Measurements from ENCODE around the gene LRRC74B. TPM values are rescaled to one million over a fixed set of nuclear protein-coding genes. Genes with fewer than 3 reads are reported as not detected.

The LRRC74B gene
- total and polyA plus RNA-seq, 2 experiments from 2014 or later, result not detected

- TF ChIP-seq, protein P1, sequence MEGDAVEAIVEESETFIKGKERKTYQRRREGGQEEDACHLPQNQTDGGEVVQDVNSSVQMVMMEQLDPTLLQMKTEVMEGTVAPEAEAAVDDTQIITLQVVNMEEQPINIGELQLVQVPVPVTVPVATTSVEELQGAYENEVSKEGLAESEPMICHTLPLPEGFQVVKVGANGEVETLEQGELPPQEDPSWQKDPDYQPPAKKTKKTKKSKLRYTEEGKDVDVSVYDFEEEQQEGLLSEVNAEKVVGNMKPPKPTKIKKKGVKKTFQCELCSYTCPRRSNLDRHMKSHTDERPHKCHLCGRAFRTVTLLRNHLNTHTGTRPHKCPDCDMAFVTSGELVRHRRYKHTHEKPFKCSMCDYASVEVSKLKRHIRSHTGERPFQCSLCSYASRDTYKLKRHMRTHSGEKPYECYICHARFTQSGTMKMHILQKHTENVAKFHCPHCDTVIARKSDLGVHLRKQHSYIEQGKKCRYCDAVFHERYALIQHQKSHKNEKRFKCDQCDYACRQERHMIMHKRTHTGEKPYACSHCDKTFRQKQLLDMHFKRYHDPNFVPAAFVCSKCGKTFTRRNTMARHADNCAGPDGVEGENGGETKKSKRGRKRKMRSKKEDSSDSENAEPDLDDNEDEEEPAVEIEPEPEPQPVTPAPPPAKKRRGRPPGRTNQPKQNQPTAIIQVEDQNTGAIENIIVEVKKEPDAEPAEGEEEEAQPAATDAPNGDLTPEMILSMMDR (conservative IDR thresholded peaks at IDR 0.05; ENCODE audit: low read depth in 2 of 2), result peak; percentile 38 to 53; a peak in 3 of 4 replicates
- TF ChIP-seq ZNF331 (CRISPR knock-in tag; IDR thresholded peaks at IDR 0.05; ENCODE audit: low read depth), result no peak
- Mint-ChIP-seq H3K27ac (no peak overlapping the region), H3K4me1 (0 out of 3 replicates have a peak, but pooled peaks cover 4% of the 10 kb centered on the region), H3K36me3 (ENCODE audit: low read depth) (no peaks in the 10 kb centered on the region), H3K9me3 (no peaks in the 10 kb centered on the region), H3K4me3 (no peak overlapping the region), H3K27me3 (ENCODE audit: insufficient read depth, low read depth, poor library complexity) (peaks cover 4% of the 10 kb centered on the region)
- Histone ChIP-seq H3K9me2 (ENCODE audit: insufficient read depth) (no peaks in the 10 kb centered on the region), H2AFZ (no peak overlapping the region), H4K20me1 (replicated peaks; ENCODE audit: insufficient read depth) (peaks cover 6% of the 10 kb centered on the region), H3K27ac (ENCODE audit: low read depth) (no peak overlapping the region), H3K4me3 (no peak overlapping the region), H3K79me2 (replicated peaks; ENCODE audit: insufficient read depth) (no peaks in the 10 kb centered on the region), H3K4me1 (ENCODE audit: insufficient read depth) (no peaks in the 10 kb centered on the region), H3K4me2 (no peak overlapping the region), H3F3A (replicated peaks; ENCODE audit: low read depth) (no peaks in the 10 kb centered on the region), H3K27me3 (ENCODE audit: insufficient read depth) (peaks cover 8% of the 10 kb centered on the region; the same call in 1 of the 2 replicates), H3K36me3 (ENCODE audit: insufficient read depth) (no peaks in the 10 kb centered on the region)
- DNase-seq (ENCODE audit: low spot score) (peak; percentile 43), ATAC-seq (no peak)
These were observed 52.4 kb downstream of the LRRC74B start for GRCh38 chr22:21098099-21098671.

GRCh38 chr22:21099578-21099977 is 53.8 kb downstream of the LRRC74B start:
- no peaks in the 10 kb centered on the region for H3K9me2 ChIP-seq (ENCODE audit: insufficient read depth)
- Mint-ChIP-seq H3K9me3 (no peaks in the 10 kb centered on the region), H3K4me1 (peaks cover 9% of the 10 kb centered on the region; the same call in 1 of the 3 replicates), H3K27me3 (ENCODE audit: insufficient read depth, low read depth, poor library complexity) (peaks cover 4% of the 10 kb centered on the region), H3K27ac (no peak overlapping the region), H3K36me3 (ENCODE audit: low read depth) (no peaks in the 10 kb centered on the region), H3K4me3 (no peak overlapping the region)
- no peaks in the 10 kb centered on the region for H3K79me2 ChIP-seq (replicated peaks; ENCODE audit: insufficient read depth)
- ATAC-seq, result no peak
- H3K27me3 ChIP-seq (ENCODE audit: insufficient read depth), result peaks cover 8% of the 10 kb centered on the region; the same call in 1 of the 2 replicates
- no peaks in the 10 kb centered on the region for H3F3A ChIP-seq (replicated peaks; ENCODE audit: low read depth)
- H2AFZ ChIP-seq, result no peak overlapping the region
- no peak overlapping the region for H3K4me2 ChIP-seq
- H3K4me3 ChIP-seq, result no peak overlapping the region
- DNase-seq (ENCODE audit: low spot score), result no peak
- no peaks in the 10 kb centered on the region for H3K4me1 ChIP-seq (ENCODE audit: insufficient read depth)
- H3K36me3 ChIP-seq (ENCODE audit: insufficient read depth), result no peaks in the 10 kb centered on the region
- H3K27ac ChIP-seq (ENCODE audit: low read depth), result no peak overlapping the region
- peaks cover 6% of the 10 kb centered on the region for H4K20me1 ChIP-seq (replicated peaks; ENCODE audit: insufficient read depth)
- TF ChIP-seq CREB1 (CRISPR knock-in tag; IDR thresholded peaks at IDR 0.05; ENCODE audit: low read depth), result no peak
- no peak for TF ChIP-seq POLR2AphosphoS5 (IDR thresholded peaks at IDR 0.05; ENCODE audit: low read depth)
- no peak for TF ChIP-seq ETS1 (IDR thresholded peaks at IDR 0.05)
- TF ChIP-seq NANOG (IDR thresholded peaks at IDR 0.05; ENCODE audit: borderline replicate concordance), result no peak
